Sigmoid colon (tissue), 7 donors: ENCODE data around the gene HMGCS2. TPM values are rescaled to one million over a fixed set of nuclear protein-coding genes. Genes with fewer than 3 reads are reported as not detected.

Experiments
- DNase-seq: peaks from one replicate; pipeline ENCODE4 v3.0.0-alpha.2; 2019
- H3K27ac ChIP-seq, 4 donors: fragments of 200-600 bp; sonication (generic); one replicate each; pipeline ENCODE4 v1.5.1; 2016 to 2019; ENCODE audit warnings: mild to moderate bottlenecking in 1 of 4
- H3K27me3 ChIP-seq, 3 donors: fragments of 200-600 bp; sonication (generic); one replicate each; pipeline ENCODE4 v1.5.1; 2019; ENCODE audit warnings: mild to moderate bottlenecking in 1 of 3
- H3K36me3 ChIP-seq, 4 donors: fragments of 200-600 bp; sonication (generic); one replicate each; pipeline ENCODE4 v1.5.1; 2016 to 2019
- H3K4me1 ChIP-seq, 4 donors: fragments of 200-600 bp; sonication (generic); one replicate each; pipeline ENCODE4 v1.5.1; 2017 to 2019
- H3K4me3 ChIP-seq, 4 donors: fragments of 200-600 bp; sonication (generic); one replicate each; pipeline ENCODE4 v1.5.1; 2017 to 2019; ENCODE audit warnings: mild to moderate bottlenecking in 2 of 4, moderate library complexity in 1 of 4
- H3K9me3 ChIP-seq, 4 donors: fragments of 200-600 bp in 3 of 4; sonication (generic) in 3 of 4; one replicate each; pipeline versions ENCODE4 v1.5.1 to v1.6.1; 2013 to 2019
- EP300 ChIP-seq, 4 donors: sonication (generic); formaldehyde crosslinking; IDR thresholded peaks; one replicate each; pipeline ENCODE4 v1.6.1; 2017; ENCODE audit warnings: antibody characterized with exemption in 4 of 4
- POLR2A ChIP-seq, 2 donors: fragments of 450-650 bp; IDR thresholded peaks; one replicate each; pipeline ENCODE4 v1.6.1; 2016; ENCODE audit warnings: antibody characterized with exemption in 2 of 2, mild to moderate bottlenecking in 2 of 2, moderate library complexity in 2 of 2
- POLR2AphosphoS5 ChIP-seq, 4 donors: sonication (generic); formaldehyde crosslinking; IDR thresholded peaks; one replicate each; pipeline ENCODE4 v1.6.1; 2017; ENCODE audit warnings: antibody characterized with exemption in 4 of 4
- WGBS, 2 donors: extraction: QIAGEN DNeasy Blood & Tissue Kit; methylation state at CpG; one replicate each; pipeline ENCODE4 v1.1.7; 2013; 5-methylcytosine and 5-hydroxymethylcytosine counted together
- intact Hi-C: fragments of 100-400 bp; cut with DNase I; formaldehyde crosslinking; loops from one replicate; pipeline ENCODE4 v1.15.1; 2023
- polyA plus RNA-seq, 3 donors: library from polyadenylated mRNA; stranded (reverse); fragments of 200-250 nt; gene quantifications; one replicate each; pipeline ENCODE4 v1.2.3, GENCODE V29; 2013
- total RNA-seq, 4 donors: library from RNA; depleted of rRNA; stranded (reverse); fragments of >200 nt; gene quantifications; one replicate each; pipeline ENCODE4 v1.1.0, GENCODE V29; 2016
- TF ChIP-seq, protein P1 (sequence below), 4 experiments: fragments of 450-650 bp in 3 of 4; fragments of 200-600 bp in 1 of 4; IDR thresholded peaks; one replicate each; pipeline ENCODE4 v1.5.1; 2016 to 2019; ENCODE audit warnings: antibody characterized with exemption in 4 of 4, mild to moderate bottlenecking in 3 of 4, moderate library complexity in 2 of 4
- donor health status: healthy with polysubstance abuse.
- donor health status: Bipolar disorder and iron deficiency.
- donor health status: healthy.

HMGCS2 gene
- total and polyA plus RNA-seq, 7 donors, result 2.8 to 607 (median 165) TPM; not detected in 3

DNA sequence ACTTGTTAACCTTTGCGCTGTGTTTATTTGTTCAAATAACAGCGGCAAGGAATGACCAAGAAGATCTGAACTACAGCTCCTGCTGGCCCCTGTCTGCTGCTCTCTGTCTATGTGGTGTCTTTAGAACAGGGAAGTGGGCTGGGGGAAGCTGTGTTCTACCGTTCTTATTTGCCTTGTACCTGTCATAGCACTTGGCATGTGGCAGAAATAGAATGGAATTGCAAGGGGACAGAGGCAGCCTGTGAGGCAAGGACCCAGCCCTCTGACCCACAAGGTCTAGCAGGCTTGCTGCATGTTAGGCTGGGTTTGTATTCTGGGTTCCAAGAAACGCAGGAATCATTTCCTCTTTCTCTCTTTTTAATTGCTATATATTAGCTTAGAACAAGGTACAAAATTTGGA, 20.7 kb downstream of the HMGCS2 start:
- Histone ChIP-seq H3K27ac (no peak overlapping the region), H3K4me3 (no peak overlapping the region), H3K27me3 (no peaks in the 10 kb centered on the region), H3K4me1 (peaks cover 0 to 14% (median 8%) of the 10 kb centered on the region in 4 donors), H3K36me3 (no peaks in the 10 kb centered on the region), H3K9me3 (no peaks in the 10 kb centered on the region)
- WGBS, 2 donors, result 63% methylated on average over 4 of the region's 4 CpGs
- TF ChIP-seq POLR2AphosphoS5 (IDR thresholded peaks at IDR 0.05), result no peak
- TF ChIP-seq POLR2A (IDR thresholded peaks at IDR 0.05), result no peak
- TF ChIP-seq, protein P1, sequence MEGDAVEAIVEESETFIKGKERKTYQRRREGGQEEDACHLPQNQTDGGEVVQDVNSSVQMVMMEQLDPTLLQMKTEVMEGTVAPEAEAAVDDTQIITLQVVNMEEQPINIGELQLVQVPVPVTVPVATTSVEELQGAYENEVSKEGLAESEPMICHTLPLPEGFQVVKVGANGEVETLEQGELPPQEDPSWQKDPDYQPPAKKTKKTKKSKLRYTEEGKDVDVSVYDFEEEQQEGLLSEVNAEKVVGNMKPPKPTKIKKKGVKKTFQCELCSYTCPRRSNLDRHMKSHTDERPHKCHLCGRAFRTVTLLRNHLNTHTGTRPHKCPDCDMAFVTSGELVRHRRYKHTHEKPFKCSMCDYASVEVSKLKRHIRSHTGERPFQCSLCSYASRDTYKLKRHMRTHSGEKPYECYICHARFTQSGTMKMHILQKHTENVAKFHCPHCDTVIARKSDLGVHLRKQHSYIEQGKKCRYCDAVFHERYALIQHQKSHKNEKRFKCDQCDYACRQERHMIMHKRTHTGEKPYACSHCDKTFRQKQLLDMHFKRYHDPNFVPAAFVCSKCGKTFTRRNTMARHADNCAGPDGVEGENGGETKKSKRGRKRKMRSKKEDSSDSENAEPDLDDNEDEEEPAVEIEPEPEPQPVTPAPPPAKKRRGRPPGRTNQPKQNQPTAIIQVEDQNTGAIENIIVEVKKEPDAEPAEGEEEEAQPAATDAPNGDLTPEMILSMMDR (IDR thresholded peaks at IDR 0.05), result no peak
- no peak for TF ChIP-seq EP300 (IDR thresholded peaks at IDR 0.05)
- no peak for DNase-seq
- intact Hi-C loops, result loop anchor here (10.0 kb wide), 1 partner anchor 197 kb away; no protein-coding TSS in a partner anchor

DNA sequence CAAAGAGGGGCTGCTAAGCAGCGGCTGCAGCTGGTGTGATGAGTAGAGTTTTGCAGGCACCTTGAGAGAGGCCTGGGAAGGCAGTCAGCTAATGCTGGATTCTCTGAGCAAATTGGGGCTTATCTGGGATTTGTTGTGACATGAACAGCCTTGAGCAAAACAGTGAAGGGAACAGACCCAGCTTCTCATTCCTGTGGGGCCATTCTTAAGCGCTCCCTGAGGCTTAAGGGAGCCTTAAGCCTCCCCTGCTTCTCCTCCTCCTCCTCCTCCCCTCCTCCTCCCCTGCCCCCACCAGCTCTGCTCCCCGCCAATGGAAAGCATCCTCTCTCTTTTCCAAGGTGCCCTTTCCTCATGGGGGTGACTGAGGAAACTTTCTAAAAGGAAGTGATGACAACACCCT, 21.3 kb downstream of the HMGCS2 start:
- no peaks in the 10 kb centered on the region for H3K27me3 ChIP-seq
- H3K27ac ChIP-seq, result no peak overlapping the region
- peaks cover 0 to 19% (median 14%) of the 10 kb centered on the region in 4 donors for H3K4me1 ChIP-seq
- no peaks in the 10 kb centered on the region for H3K36me3 ChIP-seq
- H3K9me3 ChIP-seq, result no peaks in the 10 kb centered on the region
- TF ChIP-seq POLR2AphosphoS5 (IDR thresholded peaks at IDR 0.05) (no peak), POLR2A (IDR thresholded peaks at IDR 0.05) (no peak), EP300 (IDR thresholded peaks at IDR 0.05) (no peak)
- TF ChIP-seq, protein P1 (IDR thresholded peaks at IDR 0.05), result no peak
- no peak overlapping the region for H3K4me3 ChIP-seq
- DNase-seq, result no peak
- intact Hi-C loops, result loop anchor here (10.0 kb wide), 1 partner anchor 197 kb away; no protein-coding TSS in a partner anchor
- WGBS, 2 donors, result 78 to 79% methylated on average over 3 of the region's 3 CpGs

DNA sequence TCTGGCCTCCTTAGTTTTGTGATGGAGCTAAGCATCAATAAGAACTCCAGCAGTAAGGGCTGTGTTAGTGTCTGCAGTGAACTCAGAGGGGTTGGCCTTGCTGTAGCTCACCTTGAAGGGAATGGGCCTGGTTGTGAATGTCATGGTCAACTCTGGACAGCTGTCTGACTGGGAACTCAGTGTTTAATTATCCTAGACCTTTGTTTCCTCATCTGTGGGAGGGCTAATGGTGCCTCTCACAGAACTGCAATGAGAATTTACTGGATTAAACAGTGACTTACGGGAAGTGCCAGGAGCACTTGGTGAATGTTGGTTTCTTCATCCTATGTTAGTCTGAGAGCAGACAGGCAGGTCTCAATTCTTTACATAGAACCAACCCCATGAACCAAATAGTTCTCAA, 23.7 kb downstream of the HMGCS2 start:
- 72 to 85% methylated on average over 1 of the region's 1 CpG for WGBS, 2 donors
- H3K27me3 ChIP-seq, result no peaks in the 10 kb centered on the region
- H3K27ac ChIP-seq, result no peak overlapping the region
- H3K4me1 ChIP-seq, result peaks cover 0 to 30% (median 24%) of the 10 kb centered on the region in 4 donors
- TF ChIP-seq POLR2AphosphoS5 (IDR thresholded peaks at IDR 0.05) (no peak), EP300 (IDR thresholded peaks at IDR 0.05) (no peak), POLR2A (IDR thresholded peaks at IDR 0.05) (no peak)
- TF ChIP-seq, protein P1 (IDR thresholded peaks at IDR 0.05), result no peak
- no peaks in the 10 kb centered on the region for H3K36me3 ChIP-seq
- intact Hi-C loops, result loop anchor here (2.0 to 10.0 kb wide), 2 partner anchors 64 to 200 kb away; no protein-coding TSS in a partner anchor
- no peak for DNase-seq
- no peaks in the 10 kb centered on the region for H3K9me3 ChIP-seq
- H3K4me3 ChIP-seq, result no peak overlapping the region

DNA sequence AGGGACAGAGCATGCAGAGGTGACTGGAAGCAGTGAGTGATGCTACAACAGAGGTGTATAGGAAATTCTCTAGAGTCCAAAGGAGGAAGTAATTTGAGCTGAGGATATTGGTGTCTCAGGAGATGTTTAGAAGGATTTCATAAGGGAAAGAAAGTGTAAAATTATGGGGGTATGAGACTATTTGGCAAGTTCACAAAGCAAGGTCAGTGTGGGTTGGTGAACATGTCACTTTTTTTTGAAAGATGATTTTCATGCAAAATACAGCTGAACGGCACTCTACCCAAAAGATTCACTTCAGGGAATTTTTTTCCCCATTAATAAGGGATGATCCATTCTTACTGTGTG, 24.1 kb downstream of the HMGCS2 start:
- Histone ChIP-seq H3K4me1 (peaks cover 0 to 30% (median 24%) of the 10 kb centered on the region in 4 donors), H3K4me3 (no peak overlapping the region), H3K27me3 (no peaks in the 10 kb centered on the region), H3K36me3 (no peaks in the 10 kb centered on the region), H3K27ac (no peak overlapping the region), H3K9me3 (no peaks in the 10 kb centered on the region)
- no peak for DNase-seq
- 51 to 85% methylated on average over 1 of the region's 1 CpG for WGBS, 2 donors
- intact Hi-C loops, result loop anchor here (2.0 to 10.0 kb wide), 3 partner anchors 53 to 200 kb away; no protein-coding TSS in a partner anchor
- TF ChIP-seq EP300 (IDR thresholded peaks at IDR 0.05) (no peak), POLR2A (IDR thresholded peaks at IDR 0.05) (no peak), POLR2AphosphoS5 (IDR thresholded peaks at IDR 0.05) (no peak)
- TF ChIP-seq, protein P1 (IDR thresholded peaks at IDR 0.05), result no peak
